Activated B cell treated with CpG ODN at 0.5 μM for 24 hours (primary cell): ENCODE data around the gene PNMA8C. TPM values are rescaled to one million over a fixed set of nuclear protein-coding genes. Genes with fewer than 3 reads are reported as not detected.

Experiments
- ATAC-seq: fragments of 200-7000 bp; cut with Tn5 transposase; one replicate; pipeline ENCODE4 v1.10.0; 2021; ENCODE audit warnings: low read depth, mild to moderate bottlenecking, moderate library complexity
- CTCF ChIA-PET: fragments of 350-600 bp; sonication (Branson Sonifier 250); formaldehyde crosslinking; loops from one replicate; lab custom pipeline; 2021; ENCODE audit warnings: antibody characterized with exemption; lab: Charles Lee
- POLR2A ChIA-PET: fragments of 350-600 bp; sonication (Branson Sonifier 250); formaldehyde crosslinking; loops from one replicate; lab custom pipeline; 2021; ENCODE audit warnings: antibody characterized with exemption; lab: Charles Lee
- DNase-seq: peaks from one replicate; pipeline ENCODE4 v3.0.0; 2022
- H3K27ac Mint-ChIP-seq: one replicate; pipeline ENCODE4 v1.8.0; 2020; ENCODE audit warnings: mixed read lengths
- H3K27me3 Mint-ChIP-seq: one replicate; pipeline ENCODE4 v1.8.0; 2021; ENCODE audit warnings: mixed read lengths
- H3K36me3 Mint-ChIP-seq: one replicate; pipeline ENCODE4 v1.8.0; 2021; ENCODE audit warnings: low read depth, mixed read lengths
- H3K4me1 Mint-ChIP-seq: one replicate; pipeline ENCODE4 v1.8.0; 2021; ENCODE audit warnings: mixed read lengths
- H3K4me3 Mint-ChIP-seq: one replicate; pipeline ENCODE4 v1.8.0; 2020; ENCODE audit warnings: mild to moderate bottlenecking, mixed read lengths
- H3K9me3 Mint-ChIP-seq: one replicate; pipeline ENCODE4 v1.8.0; 2020; ENCODE audit warnings: mixed read lengths
- intact Hi-C: fragments of 100-400 bp; cut with micrococcal nuclease; formaldehyde crosslinking; loops from one replicate; pipeline ENCODE4 v1.15.1; 2024
- total RNA-seq: library from RNA; stranded (reverse); gene quantifications from 2 replicates; pipeline ENCODE4 v1.2.3, GENCODE V29; 2022
- TF ChIP-seq, protein P1 (sequence below): fragments of 200-600 bp; IDR thresholded peaks from one replicate; pipeline ENCODE4 v1.8.0; 2022; ENCODE audit warnings: antibody characterized with exemption, mild to moderate bottlenecking

PNMA8C gene
- total RNA-seq, 1 donor from 2014 or later, result not detected

DNA sequence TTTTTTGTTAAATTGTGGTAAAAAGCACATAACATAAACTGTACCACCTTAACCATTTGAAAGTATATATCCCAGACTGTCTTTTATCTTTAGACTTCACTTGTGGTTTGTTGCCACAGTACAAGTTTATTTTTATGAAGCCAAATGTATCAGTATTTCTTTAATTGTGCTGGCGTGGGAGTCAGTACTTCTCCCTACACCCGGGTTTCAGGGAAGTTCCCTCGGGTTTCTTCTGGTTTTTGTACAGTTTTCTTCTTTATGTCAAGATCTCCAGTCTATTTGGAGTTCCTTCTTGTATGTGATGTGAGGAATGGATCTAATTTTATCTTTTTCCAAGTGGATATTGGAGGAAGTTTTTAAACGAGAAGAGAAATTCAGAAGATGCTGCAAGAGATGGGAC, 35.9 kb downstream of the PNMA8C start:
- Mint-ChIP-seq H3K4me1 (peaks cover 3% of the 10 kb centered on the region), H3K27ac (no peak overlapping the region), H3K4me3 (no peak overlapping the region), H3K27me3 (peaks cover 3% of the 10 kb centered on the region), H3K9me3 (no peaks in the 10 kb centered on the region), H3K36me3 (peaks cover 43% of the 10 kb centered on the region)
- CTCF ChIA-PET, result no interaction called here
- DNase-seq (no peak), ATAC-seq (no peak)
- TF ChIP-seq, protein P1, sequence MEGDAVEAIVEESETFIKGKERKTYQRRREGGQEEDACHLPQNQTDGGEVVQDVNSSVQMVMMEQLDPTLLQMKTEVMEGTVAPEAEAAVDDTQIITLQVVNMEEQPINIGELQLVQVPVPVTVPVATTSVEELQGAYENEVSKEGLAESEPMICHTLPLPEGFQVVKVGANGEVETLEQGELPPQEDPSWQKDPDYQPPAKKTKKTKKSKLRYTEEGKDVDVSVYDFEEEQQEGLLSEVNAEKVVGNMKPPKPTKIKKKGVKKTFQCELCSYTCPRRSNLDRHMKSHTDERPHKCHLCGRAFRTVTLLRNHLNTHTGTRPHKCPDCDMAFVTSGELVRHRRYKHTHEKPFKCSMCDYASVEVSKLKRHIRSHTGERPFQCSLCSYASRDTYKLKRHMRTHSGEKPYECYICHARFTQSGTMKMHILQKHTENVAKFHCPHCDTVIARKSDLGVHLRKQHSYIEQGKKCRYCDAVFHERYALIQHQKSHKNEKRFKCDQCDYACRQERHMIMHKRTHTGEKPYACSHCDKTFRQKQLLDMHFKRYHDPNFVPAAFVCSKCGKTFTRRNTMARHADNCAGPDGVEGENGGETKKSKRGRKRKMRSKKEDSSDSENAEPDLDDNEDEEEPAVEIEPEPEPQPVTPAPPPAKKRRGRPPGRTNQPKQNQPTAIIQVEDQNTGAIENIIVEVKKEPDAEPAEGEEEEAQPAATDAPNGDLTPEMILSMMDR, result no peak
- POLR2A ChIA-PET, result no interaction called here
- intact Hi-C loops, result no loop called here

DNA sequence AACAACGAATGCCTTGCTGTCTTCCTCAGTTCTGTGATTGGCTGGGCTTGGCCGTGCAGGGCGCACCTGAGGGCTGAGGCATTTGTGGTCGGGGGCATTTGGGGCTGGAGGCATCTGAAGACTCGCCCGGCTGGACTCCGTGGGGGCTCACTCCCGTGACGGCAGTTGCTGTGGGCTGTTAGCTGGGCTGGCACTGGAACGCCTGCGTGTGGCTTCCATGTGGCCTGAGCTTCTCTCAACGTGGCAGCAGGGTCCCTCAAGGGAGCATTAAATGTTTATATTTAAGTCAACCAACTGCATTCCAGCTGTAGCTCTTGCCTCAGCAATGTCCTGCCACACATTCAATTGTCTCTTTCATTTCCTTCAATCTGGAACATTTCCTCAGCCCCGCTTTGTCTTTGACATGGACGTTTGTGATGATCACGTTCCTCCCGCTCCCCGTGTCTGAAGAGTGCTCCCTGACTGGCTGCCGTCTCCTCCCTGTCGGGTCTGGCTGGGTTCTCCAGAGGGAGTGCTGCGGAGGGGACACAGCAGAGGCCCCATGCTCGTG, 36.4 kb downstream of the PNMA8C start:
- intact Hi-C loops, result no loop called here
- POLR2A ChIA-PET, result no interaction called here
- TF ChIP-seq, protein P1, result no peak
- Mint-ChIP-seq H3K4me3 (no peak overlapping the region), H3K27ac (no peak overlapping the region), H3K4me1 (peaks cover 3% of the 10 kb centered on the region), H3K36me3 (peaks cover 48% of the 10 kb centered on the region), H3K27me3 (no peaks in the 10 kb centered on the region), H3K9me3 (no peaks in the 10 kb centered on the region)
- CTCF ChIA-PET, result no interaction called here
- DNase-seq, result no peak
- ATAC-seq, result no peak

DNA sequence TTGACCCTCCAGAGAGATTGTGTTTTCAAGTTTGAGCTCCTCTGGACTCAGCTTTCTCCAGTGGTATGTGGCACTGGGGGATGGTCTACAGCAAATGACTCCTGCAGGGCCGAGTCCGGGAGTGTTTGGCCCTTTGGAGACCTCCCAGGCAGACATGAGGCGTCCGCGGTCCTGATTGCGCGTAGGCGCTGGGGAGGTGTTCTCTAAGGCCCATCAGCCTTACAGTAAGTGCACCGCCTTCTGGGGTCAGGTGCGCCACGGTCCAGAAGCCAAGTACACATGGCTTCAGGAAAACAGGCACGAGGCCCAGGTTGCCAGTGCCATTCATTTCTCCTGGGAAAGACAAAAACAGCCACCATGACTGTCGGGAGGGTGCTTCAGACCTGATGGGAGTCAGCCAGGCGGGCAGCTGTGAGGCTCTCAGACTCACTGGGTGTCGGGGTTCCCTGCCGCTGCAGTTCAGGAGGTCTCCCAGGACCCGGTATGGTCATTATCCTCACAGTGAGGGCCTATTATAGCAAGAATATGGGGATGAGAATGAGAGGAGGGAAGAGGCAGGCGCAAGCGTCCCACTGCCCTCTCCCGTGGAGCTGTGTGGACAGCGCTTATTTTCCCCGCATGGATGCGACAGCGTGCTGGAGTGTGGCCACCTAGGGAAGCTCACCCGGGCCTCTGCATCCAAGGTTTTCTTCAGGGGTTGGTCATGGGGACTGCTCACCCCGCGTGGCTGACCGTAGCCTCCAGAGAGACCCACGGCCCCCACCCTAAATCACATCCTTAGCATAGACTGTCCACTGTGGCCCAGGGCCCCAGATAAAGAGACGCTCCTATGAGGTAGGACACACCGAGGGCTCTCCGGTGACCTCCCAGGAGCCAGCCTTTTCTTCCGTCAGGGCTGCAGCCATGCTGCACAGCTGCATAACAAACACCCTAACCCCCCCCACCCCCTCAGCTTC, 37.2 kb downstream of the PNMA8C start:
- POLR2A ChIA-PET, result no interaction called here
- DNase-seq (no peak), ATAC-seq (no peak)
- Mint-ChIP-seq H3K27me3 (no peaks in the 10 kb centered on the region), H3K4me1 (peaks cover 3% of the 10 kb centered on the region), H3K27ac (no peak overlapping the region), H3K4me3 (no peak overlapping the region), H3K36me3 (peaks cover 56% of the 10 kb centered on the region), H3K9me3 (no peaks in the 10 kb centered on the region)
- CTCF ChIA-PET, result no interaction called here
- TF ChIP-seq, protein P1, result no peak
- intact Hi-C loops, result no loop called here

DNA sequence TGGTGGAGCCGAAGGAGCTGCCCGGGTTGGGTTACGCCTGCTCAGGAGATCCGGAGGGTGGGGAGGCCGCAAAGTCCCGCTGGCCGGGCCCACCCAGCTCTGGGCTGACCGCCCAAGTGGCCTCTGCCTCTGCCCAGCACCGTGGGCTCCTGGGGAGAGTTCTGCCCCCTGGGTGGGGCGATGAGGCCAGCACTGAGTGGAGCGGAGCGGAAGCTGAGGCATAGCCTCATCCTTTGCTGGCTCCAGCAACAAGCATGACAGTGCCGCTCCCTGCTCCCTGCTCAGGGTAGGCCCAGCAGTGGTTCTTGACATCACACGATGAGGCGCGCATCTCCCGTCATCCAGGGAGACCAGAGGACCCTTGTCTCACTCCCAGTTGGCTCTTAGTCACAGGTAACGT, 37.9 kb downstream of the PNMA8C start:
- ChIA-PET CTCF (no interaction called here), POLR2A (no interaction called here)
- H3K27me3 Mint-ChIP-seq, result no peaks in the 10 kb centered on the region
- H3K27ac Mint-ChIP-seq, result no peak overlapping the region
- peaks cover 3% of the 10 kb centered on the region for H3K4me1 Mint-ChIP-seq
- intact Hi-C loops, result no loop called here
- TF ChIP-seq, protein P1, result no peak
- H3K36me3 Mint-ChIP-seq, result peaks cover 61% of the 10 kb centered on the region
- H3K4me3 Mint-ChIP-seq, result no peak overlapping the region
- ATAC-seq, result no peak
- H3K9me3 Mint-ChIP-seq, result no peaks in the 10 kb centered on the region
- DNase-seq, result no peak

DNA sequence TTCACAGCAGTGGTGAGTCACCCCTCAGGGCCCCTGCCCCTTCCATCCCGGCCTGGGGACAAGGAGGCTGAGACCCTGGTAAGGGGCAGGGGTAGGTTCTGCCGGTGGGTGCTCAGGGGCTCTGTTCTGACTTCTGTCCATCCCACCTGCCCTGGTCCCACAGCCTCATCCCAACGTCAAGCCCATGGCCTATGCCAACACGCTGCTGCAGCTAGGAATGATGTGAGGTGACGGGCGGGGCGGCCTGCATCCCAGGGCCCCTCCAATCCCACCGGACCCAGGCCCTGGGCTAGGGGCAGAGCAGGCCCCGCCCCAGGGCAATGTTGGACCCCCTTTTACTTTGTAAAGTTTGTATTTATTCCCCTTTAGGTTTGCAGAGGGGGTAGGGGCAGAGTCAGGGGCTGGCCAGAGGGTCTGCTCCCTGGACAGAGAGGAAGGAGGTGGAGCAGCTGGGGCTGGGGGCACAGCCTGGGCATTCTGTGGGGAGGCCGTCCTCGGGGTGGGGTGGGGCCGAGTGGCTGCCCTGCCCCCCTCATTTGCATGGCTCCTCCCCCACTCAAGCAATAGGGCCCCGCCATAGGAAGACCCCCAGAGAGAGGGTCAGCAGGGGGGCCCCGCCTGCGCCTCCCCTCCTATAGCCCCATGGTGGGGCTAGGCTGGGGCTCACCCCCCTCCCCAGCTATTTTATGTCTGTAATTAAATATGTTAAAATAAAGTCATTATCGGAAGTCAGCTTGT, 38.4 kb downstream of the PNMA8C start:
- ChIA-PET POLR2A (no interaction called here), CTCF (no interaction called here)
- H3K4me3 Mint-ChIP-seq, result no peak overlapping the region
- no peaks in the 10 kb centered on the region for H3K4me1 Mint-ChIP-seq
- no peaks in the 10 kb centered on the region for H3K27me3 Mint-ChIP-seq
- TF ChIP-seq, protein P1, result no peak
- DNase-seq (no peak), ATAC-seq (no peak)
- peaks cover 65% of the 10 kb centered on the region for H3K36me3 Mint-ChIP-seq
- no peaks in the 10 kb centered on the region for H3K9me3 Mint-ChIP-seq
- intact Hi-C loops, result no loop called here
- H3K27ac Mint-ChIP-seq, result no peak overlapping the region
